CD4-positive, alpha-beta T cell treated with Interleukin-17A for 1 hour (primary cell): Measurements from ENCODE around the gene NANS.
"Not testable (repeated sequence)": the region's sequence is repeated elsewhere in the genome, so short reads cannot be mapped to it uniquely, and the experiment has no call there.

Experiments used
- DNase-seq: peaks from one replicate; pipeline ENCODE4 v3.0.0-alpha.2; 2020

Gene NANS, protein sequence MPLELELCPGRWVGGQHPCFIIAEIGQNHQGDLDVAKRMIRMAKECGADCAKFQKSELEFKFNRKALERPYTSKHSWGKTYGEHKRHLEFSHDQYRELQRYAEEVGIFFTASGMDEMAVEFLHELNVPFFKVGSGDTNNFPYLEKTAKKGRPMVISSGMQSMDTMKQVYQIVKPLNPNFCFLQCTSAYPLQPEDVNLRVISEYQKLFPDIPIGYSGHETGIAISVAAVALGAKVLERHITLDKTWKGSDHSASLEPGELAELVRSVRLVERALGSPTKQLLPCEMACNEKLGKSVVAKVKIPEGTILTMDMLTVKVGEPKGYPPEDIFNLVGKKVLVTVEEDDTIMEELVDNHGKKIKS

DNA sequence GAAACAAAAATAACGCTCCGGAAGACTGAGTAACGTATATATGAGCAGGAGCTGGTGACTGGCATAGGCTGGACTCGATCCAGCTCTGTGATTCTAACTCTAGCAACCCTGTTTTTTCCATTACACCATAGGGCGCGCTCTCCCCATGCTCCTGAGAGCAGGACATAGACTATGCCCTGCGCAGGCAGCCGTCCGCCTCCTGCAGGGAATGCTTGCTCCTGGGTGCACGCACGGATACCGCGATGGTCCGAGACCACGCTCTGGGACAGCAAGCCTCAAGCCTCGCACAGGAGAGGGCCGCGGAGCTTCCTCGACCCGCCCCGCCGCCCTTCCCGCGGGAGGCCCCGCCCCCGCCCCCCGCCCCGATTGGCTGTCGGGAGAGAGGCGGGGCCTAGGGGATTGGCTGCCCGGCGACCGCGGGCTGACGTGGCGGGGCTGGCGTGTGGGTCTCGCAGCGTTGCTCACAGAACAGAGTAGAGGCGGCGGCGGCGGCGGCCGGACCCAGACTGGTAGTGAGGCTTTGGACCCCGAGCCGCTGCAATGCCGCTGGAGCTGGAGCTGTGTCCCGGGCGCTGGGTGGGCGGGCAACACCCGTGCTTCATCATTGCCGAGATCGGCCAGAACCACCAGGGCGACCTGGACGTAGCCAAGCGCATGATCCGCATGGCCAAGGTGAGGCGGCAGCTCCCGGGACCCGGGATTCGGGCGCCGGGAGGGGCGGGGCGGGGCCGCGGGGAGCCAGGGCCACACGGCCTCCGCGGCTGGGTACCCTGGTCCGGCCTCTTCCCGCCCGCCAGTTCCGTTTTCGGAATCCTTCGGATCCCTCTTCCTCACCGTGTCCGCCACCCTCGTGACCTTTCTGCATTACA is at the start of gene NANS:
NANS (plus strand) TSS at position 464 of the 869 bp plus-strand sequence; CDS start at position 541, 77 bp downstream.
- peak; percentile 91 for DNase-seq

DNA sequence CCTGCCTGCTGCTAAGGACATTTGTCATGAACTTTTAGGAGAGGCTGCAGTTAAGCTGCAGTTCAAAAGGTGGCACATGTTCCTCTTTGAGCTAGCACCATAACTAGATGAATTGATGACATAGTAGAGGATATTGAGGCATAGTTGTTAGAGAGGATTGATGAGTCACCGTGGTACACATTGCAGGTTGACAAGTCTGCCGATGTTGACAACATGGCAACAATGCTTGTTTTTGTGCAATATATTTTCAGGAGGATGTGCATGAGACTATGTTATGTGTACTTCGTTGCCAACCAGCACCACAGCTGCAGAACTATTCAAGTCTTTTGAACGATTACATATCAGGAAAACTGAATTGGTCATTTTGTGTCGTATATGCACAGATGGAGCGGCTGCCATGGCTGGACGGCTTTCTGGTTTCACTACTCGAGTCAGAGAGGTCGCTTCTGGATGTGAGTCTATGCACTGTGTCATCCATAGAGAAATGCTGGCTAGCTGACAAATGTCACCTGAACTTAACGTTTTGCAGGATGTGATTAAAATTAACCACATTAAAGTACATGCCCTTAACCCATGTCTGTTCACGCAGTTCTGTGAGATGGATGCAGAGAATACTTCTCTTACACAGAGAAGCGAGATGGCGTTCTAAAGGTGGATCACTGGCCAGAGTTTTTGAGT is 49.1 kb upstream of the NANS start:
- no peak for DNase-seq

DNA sequence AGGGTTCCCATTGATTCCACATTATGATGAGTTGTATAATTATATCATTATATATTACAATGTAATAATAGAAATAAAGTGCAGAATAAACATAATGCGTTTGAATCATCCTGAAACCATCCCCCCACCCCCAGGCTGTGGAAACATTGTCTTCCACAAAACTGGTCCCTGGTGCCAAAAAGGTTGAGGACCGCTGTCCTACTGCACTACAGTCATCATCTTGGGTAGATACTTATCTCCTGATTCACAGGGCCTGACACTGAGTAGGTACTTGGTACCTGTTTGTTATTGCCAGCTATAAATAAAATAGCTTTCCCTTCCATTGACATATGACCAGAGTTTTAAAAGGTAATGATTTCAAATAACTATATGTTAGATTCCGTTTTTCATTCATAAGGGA is 47.8 kb upstream of the NANS start:
- no peak for DNase-seq

DNA sequence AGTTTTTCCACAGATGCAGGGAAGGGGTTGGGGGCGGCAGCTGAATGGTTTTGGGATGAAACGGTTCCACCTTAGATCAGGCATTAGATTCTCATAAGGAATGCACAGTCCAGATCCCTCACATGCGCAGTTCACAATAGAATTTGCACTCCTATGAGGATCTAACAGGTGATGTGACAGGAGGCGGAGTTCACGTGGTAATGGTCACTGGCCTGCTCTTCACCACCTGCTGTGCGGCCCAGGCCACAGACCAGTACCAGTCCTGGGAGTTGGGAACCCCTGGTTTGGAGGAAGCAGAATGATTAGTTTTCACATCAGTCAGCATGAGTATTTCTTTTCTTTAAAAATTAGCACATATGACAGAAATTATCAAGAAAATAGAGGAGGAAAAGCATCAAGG is 47.1 kb upstream of the NANS start:
- no peak for DNase-seq

DNA sequence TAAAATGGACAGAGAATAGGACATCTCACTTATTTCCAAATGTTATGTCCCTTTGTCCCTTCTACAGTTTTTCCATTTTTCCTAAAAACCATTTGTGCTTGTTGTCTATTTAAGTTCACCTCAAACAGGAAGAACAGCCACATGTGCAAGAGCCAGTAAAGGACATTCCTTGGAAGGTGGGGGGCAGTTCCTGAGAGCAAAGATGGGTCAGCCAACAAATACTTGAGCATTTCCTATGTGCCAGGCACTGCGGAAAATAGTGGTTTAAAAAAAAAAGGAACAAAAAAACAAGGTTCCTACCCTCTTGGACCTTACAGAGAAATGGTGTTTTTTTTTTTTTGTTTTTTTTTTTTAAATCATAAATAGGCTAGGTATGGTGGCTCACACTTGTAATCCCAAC is 46.6 kb upstream of the NANS start:
- no peak for DNase-seq

DNA sequence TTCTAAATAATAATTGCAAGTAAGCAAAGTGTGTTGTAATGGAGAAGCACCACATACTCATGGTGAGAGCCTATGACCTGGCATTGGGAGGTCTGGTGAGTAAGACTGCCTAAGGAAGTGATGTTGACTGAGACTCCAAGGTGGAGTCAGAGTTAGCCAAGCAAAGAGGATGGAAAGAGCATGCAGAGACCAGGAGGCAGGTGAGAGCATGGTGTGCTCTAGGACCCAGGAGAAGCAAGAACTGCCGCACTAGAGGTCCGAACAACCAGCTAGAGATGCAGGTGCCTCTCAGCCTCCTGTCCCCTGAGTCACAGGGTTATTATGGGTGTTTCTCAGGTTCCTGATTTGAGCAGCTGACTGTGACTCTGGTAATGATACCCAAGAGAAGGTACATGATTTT is 46.1 kb upstream of the NANS start:
- DNase-seq: no peak

DNA sequence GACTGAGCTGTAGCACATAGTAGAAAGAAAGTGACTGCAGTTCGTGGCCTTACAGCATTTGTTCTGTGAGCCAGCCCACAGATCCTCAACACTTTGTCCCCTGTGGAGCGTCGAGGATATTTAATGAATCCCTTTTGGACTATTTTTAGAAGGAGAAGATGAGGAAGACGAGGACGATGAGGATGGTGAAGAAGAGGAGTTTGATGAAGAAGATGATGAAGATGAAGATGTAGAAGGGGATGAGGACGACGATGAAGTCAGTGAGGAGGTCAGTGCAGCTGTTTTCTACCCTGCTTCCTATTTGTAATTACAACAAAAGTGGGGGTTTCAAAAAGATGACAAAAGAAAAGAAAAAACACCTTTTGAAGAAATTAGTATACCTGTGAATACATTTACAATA is 45.4 kb upstream of the NANS start:
- no peak for DNase-seq

DNA sequence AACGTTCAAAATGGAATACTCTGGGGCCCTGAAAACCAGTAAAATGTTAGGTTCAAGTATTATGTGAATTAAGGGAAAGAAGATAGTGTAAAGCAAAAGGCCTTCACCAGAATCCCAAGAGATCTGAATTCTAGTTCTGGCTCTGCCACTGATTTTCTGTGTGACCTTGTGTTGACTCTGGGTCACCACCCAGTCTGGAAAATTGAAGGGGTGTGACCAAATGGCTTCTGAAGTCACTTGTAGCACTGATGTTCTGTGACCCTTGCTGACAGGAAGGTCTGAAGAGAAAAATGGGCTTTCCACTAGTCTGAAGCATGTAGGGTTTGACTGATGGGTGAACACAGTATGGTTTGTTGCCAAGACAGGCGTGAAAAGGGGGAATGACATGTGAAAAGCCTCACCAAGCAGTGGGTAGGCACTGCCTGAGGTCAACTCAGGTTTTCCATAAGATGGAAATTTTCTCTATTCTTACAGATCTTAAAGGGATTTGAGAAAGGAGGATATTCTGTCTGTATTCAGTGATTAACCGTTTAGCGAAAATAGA is 40.3 kb upstream of the NANS start:
- DNase-seq: no peak

DNA sequence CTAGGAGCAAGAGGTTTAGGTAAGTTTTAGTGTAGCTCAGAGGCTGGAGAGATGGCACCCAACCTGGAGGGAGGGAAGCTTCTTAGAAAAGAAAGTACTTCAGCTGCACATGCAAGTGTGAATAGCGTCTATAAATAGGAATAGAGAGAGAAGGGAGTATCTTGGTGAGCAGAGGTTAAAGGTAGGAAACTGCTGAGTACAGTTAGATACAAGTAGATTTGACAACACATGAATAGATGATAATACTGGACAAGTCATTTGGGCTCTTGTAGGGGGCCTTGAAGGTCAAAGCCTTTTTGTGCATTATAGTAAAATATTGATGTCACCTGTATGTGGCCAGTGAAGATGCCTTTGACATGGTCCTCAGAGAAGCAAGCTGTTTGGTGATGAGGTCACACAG is 39.2 kb upstream of the NANS start:
- no peak for DNase-seq

DNA sequence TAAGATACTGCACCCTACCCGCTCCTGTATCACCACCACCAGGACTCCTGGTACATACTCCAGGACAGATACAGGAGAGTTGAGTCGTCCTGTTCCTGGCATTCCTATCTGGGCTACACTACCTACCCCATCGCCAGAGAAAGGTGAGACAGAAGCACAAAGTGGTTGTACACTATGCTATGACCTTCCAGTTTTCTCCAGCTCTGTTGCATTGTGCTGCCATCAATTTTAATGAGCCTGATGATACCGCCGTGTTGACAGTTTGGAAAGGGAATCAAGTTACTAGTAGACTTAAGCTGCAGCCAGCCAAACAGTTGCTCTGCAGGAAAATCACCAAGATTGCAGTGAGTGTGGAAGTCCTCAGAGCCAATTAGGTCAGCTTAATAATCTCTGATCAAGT is 38.2 kb upstream of the NANS start:
- DNase-seq: no peak

DNA sequence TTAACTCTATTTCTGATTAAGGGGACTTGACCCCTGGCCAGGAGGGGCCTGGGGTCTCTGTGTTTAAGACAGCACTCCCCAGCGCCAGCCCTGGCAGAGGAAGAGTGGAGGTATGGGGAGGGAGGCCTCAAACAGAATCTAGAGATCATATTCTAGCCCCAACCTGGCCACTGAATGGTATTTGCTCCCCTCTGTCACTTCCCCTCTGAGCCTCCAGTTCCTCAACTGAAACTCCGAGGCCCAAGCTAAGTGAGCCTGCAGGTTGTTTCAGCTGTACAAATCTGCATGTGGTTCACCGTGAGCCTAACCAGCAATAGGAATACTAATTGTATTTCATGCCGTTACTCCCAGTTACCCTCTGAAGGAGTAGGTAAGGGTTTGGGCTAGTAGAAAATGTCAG is 37.4 kb upstream of the NANS start:
- no peak for DNase-seq

DNA sequence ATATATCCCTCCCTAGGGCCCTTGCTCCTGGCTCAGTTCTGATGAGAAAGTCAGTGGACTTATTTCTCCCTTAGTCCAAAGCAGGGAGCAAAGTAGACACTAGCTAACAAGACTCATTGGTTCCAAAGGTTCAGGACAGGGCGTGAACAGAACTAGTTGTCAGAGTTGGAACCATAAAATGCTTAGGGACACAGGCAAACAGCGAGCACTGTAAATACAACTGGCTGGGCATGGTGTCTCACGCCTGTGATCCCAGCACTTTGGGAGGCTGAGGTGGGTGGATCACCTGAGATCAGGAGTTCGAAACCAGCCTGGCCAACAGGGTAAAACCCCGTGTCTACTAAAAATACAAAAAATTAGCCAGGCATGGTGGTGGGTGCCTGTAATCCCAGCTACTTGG is 36.7 kb upstream of the NANS start:
- DNase-seq: not testable (repeated sequence)

DNA sequence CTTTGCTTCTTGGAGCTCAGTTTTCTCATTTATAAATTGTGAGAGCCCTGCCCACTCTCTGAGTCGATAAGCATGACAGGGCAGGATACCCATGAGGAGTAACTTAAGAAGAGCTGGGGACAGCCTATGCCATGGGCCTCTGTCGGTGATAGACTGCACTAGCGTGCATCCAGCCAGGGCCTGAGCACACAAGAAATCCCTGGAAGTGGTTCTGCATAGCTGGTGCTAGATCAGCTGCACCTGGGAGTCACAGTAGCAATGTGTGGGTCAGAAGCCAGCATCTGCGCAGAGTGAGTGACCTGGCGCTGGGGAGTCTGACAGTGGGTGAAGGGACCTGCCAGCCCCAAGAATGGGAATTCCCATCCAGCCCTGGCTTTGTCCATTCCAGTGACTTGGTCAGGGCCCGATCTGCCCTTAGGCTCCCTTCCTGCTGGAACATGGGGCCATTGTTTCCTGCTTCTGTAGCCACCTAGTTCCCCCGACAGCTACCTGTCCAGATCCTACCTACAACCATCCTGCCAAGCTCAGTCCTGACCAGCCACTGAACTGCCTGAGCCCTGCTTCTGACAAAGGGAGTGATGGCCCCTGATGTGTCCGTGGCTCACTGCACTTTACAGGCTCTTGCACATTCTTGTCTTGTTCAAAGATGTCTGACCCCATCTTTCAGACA is 35.9 kb upstream of the NANS start:
- DNase-seq: no peak

DNA sequence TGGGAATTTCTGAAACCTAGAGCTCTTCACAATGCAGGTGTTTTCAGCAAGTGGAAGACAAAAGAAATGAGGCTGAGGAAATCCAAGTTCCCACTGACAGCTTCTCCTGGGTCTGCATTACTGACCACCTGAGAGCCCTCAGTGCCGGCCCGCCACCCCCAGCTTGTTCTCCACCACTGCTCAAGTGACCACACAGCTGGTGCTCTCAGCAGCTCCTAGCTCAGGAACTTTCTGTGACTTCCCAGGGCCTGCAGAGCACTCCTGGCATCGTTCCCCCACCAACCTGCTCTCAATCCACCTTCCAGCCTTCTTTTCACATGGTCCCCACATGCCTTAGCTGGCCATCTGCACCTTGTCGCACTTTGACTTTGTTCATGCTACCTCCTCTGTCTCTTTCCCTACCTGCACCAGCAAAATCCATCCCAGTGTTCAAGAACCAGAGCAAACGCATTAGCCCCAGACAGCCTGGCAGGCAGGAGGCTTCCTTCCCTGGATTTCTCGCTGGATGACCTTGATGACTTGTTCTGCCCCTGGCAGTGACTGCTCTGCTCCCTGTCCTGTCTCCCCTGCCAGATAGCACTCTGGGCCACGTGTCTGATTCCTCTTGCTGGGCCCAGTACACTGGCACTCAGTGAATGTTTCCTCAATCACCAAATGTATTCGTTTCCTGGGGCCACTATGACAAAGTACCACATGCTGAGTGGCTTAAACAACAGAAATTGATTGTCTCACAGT is 35.1 kb upstream of the NANS start:
- no peak for DNase-seq

DNA sequence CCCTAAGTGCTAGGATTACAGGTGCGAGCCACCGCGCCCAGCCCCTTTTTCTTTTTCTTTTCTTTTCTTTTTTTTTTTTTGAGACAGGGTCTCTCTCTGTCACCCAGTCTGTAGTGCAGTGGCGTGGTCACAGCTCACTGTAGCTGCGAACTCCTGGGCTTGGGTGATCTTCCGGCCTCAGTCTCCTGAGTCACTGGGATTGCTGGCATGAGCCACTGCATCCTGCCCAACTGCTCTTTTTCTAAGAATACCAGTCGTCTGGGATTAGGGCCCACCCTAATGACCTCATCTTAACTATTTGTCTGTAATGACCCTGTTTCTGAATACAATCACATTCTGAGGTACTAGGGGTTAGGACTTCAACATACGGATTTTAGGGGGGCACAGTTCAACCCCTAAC is 34.1 kb upstream of the NANS start:
- no peak for DNase-seq

DNA sequence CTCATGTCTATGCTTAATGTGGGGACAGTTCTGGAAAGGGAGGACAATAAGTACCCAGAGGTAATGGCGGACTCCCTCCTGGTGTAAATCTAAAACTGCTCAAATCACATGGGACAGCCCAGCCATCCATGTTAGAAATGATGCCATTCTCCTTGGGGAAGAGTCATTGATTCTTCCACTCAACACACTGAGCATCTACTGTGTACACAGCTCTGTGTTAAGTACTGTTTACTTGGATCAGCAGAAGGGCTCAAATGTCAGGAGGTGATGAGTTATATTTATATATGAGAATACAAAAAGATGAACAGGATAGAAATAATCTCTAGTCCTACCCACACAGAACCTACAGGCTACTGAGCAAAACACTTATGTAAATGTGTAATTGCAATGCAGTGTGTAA is 31.8 kb upstream of the NANS start:
- DNase-seq: no peak

DNA sequence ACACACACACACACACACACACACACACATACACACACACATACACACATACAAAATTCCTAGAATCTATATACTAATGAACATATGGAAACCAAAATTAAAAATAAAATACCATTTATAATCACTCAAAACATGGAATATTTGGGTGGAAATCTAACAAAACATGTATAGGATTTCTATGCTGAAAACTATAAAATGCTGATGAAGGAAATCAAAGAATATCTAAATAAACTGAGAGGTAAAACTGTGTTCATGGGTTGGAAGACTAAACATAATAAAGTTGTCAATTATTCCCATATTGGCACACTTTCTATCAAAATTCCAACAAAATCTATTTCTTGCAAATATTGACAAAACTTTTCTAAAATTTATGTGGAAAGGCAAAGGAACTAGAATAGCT is 25.4 kb upstream of the NANS start:
- DNase-seq: no peak

DNA sequence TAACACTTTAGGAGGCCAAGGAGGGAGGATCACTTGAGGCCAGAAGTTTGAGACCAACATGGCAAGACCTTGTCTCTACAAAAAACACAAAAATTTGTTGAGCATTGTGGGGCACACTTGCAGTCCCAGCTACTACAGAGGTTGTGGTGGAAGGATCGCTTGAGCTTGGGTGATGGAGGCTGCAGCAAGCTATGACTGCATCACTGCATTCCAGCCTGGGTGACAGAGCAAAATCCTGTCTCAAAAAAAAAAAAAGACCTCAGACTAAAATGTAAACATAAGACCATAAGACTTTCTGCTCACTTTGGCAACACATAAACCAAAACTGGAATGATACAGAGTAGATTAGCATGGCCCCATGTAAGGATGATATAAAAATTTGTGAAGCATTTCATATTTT is 24.6 kb upstream of the NANS start:
- no peak for DNase-seq

DNA sequence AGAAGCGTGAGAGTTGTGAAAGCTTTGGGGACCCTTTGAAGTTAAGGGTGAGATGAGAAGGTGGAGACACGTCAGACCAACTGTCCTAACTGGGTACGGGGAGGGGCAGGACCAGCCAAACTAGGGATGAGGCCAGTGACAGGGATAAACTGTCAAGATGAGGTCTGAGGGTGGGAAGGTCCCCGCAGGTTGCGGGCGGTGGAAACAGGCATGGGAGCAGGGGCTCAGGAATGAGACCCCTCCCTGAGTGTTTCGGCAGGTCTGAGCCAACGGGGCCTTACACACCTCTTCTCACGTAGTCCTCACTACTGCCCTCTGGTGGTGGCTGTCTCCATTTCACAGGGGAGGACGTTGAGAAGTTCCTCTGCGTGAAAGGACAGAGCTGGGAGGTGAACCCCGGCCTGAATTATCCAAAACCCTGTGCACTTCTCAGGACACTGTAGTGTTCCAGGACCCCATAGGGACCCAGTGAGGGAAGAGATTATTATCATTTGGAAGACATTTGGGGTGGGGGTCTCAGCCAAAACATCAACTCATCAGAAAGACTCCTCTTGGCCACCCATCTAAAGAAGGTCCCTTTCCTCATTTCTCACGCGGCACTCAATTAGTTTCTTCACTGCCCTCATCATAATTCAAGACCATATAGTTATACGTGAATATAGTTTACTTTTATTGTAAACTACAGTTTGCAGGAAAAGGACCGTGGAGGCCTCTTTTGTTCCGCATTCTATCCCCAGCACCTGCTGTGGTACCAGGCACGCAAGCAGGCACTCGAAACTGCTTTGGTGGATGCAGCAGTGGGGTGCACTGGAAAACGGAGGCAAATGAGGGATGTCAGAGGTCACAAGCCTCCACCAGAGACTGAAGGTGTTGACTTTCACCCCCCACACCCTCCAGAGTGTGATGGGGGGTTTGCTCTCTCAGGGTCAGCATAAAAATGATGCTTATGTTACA is 21.7 kb upstream of the NANS start:
- peak; percentile 90 for DNase-seq

DNA sequence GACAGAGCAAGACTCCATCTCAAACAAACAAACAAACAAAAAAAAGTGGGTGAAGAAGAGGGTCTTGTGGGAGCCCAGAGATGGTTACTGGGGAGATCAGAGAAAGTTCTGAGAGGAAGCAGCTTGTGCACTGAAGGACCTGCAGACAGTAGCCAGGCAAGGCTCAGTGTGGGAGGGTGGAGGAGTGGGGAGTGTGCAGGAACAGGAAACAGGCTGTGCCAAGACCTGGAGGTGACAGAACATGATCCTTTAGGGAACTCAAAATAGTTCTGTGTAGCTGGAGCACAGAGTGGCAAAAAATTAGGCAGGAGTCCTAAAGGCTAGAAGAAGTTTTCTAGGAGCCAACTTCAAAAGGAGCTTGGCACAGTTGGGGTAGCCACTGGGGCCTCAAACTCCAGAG is 19.2 kb upstream of the NANS start:
- DNase-seq: no peak

DNA sequence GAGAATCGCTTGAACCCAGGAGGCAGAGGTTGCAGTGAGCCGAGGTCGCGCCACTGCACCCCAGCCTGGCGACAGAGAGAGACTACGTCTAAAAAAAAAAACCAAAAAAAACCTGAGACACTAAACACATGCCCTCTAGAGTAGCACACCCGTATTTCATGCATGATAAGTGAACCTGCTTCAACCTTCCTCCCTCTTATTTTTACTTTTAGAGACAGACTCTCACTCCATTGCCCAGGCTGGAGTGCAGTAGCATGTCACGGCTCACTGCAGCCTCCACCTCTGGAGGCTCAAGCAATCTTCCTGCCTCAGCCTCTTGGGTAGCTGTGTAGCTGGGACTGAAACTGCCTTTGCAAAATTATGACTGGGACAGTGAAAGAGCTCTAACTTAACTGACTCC is 17.6 kb upstream of the NANS start:
- DNase-seq: no peak
